H1 (cell line): Measurements from ENCODE around the gene ASTN2. TPM values are rescaled to one million over a fixed set of nuclear protein-coding genes. Genes with fewer than 3 reads are reported as not detected.
A peak's percentile ranks its signal among the peaks of the same experiment; 100 is the strongest.

Experiments used
- CTCF ChIA-PET: fragments of 300-600 bp; sonication (Branson Sonifier 250); formaldehyde crosslinking; loops from one replicate; lab custom pipeline; 2021; ENCODE audit not compliant: partially characterized antibody; lab: Charles Lee
- POLR2A ChIA-PET: fragments of 300-600 bp; sonication (Branson Sonifier 250); formaldehyde crosslinking; loops from one replicate; lab custom pipeline; 2021; ENCODE audit warnings: inconsistent platforms; ENCODE audit not compliant: partially characterized antibody; lab: Charles Lee
- DNase-seq, 2 experiments: peaks; one replicate each; pipeline versions ENCODE4 v3.0.0 to v3.0.0-alpha.2; 2010 to 2022; ENCODE audit warnings: low spot score in 2 of 2, low read depth in 1 of 2, mixed read lengths in 1 of 2
- FAIRE-seq: peaks from 2 replicates; lab custom pipeline; 2011; peaks lifted over from hg19 to GRCh38; lab: Jason Lieb, UNC
- H2AFZ ChIP-seq: 2 replicates; pipeline ENCODE4 v1.8.1; 2012; ENCODE audit warnings: low read length, inconsistent platforms
- H2AK5ac ChIP-seq: 2 replicates; pipeline ENCODE4 v1.6.1; 2013; ENCODE audit warnings: low read depth, low read length
- H2BK120ac ChIP-seq: replicated peaks from 2 replicates; pipeline ENCODE3; 2013; ENCODE audit warnings: low read depth, low read length, inconsistent platforms
- H2BK12ac ChIP-seq: 2 replicates; pipeline ENCODE4 v1.6.1; 2013; ENCODE audit warnings: low read depth, low read length
- H2BK15ac ChIP-seq: 2 replicates; pipeline ENCODE4 v1.6.1; 2013; ENCODE audit warnings: low read length
- H2BK20ac ChIP-seq: 2 replicates; pipeline ENCODE4 v1.6.1; 2013; ENCODE audit warnings: low read length
- H2BK5ac ChIP-seq: 2 replicates; pipeline ENCODE4 v1.6.1; 2013; ENCODE audit warnings: low read depth, low read length
- H3K14ac ChIP-seq: 2 replicates; pipeline ENCODE4 v1.6.1; 2013; ENCODE audit warnings: inconsistent platforms; ENCODE audit not compliant: insufficient read length
- H3K18ac ChIP-seq: 2 replicates; pipeline ENCODE4 v1.6.1; 2013; ENCODE audit warnings: low read length; ENCODE audit errors: extremely low read depth
- H3K23ac ChIP-seq: 2 replicates; pipeline ENCODE4 v1.6.1; 2013; ENCODE audit warnings: inconsistent platforms; ENCODE audit not compliant: insufficient read length
- H3K23me2 ChIP-seq: 2 replicates; pipeline ENCODE4 v1.6.1; 2013; ENCODE audit warnings: low read depth, low read length
- H3K27ac ChIP-seq: 2 replicates; pipeline ENCODE4 v1.6.1; 2011; ENCODE audit warnings: low read depth, low read length, inconsistent platforms
- H3K27me3 ChIP-seq, 4 experiments: replicated peaks in 1 of 4; 1 replicate in 1 of 4; 2 replicates in 3 of 4; pipeline versions ENCODE4 v1.6.1 to v1.8.1; 2011 to 2013; ENCODE audit warnings: low read length in 3 of 4, mild to moderate bottlenecking in 3 of 4, inconsistent platforms in 2 of 4, mixed read lengths in 2 of 4, moderate library complexity in 1 of 4; ENCODE audit not compliant: control insufficient read depth in 3 of 4, insufficient read depth in 3 of 4; ENCODE audit errors: extremely low read depth in 1 of 4
- H3K36me3 ChIP-seq, 4 experiments: 2 replicates each; pipeline versions ENCODE4 v1.6.1 to v1.8.1; 2011 to 2013; ENCODE audit warnings: mild to moderate bottlenecking in 4 of 4, low read length in 3 of 4, moderate library complexity in 2 of 4, control low read depth in 1 of 4, inconsistent platforms in 1 of 4; ENCODE audit not compliant: insufficient read depth in 4 of 4, control insufficient read depth in 2 of 4
- H3K4ac ChIP-seq: replicated peaks from 2 replicates; pipeline ENCODE3; 2013; ENCODE audit warnings: low read length, low read depth, mixed read lengths, inconsistent platforms; ENCODE audit not compliant: insufficient read length
- H3K4me1 ChIP-seq, 4 experiments: replicated peaks in 1 of 4; 1 replicate in 1 of 4; 2 replicates in 3 of 4; pipeline versions ENCODE4 v1.6.1 to v1.8.1; 2011 to 2013; ENCODE audit warnings: low read length in 3 of 4, inconsistent platforms in 2 of 4, mixed read lengths in 1 of 4; ENCODE audit not compliant: insufficient read depth in 4 of 4, control insufficient read depth in 3 of 4
- H3K4me2 ChIP-seq, 2 experiments: 2 replicates each; pipeline versions ENCODE4 v1.6.1 to v1.8.1; 2011 to 2013; ENCODE audit warnings: low read depth in 2 of 2, low read length in 2 of 2, control low read depth in 1 of 2, inconsistent platforms in 1 of 2, mild to moderate bottlenecking in 1 of 2; ENCODE audit not compliant: insufficient read depth in 1 of 2
- H3K4me3 ChIP-seq, 4 experiments: fragments of 200-600, 300-600 bp in 1 of 4; sonication (generic), shearing (Covaris generic), sonication (Bioruptor Twin) in 1 of 4; 2 replicates each; pipeline versions ENCODE4 v1.5.1 to v1.8.1; 2011 to 2016; ENCODE audit warnings: low read length in 4 of 4, low read depth in 3 of 4, control low read depth in 2 of 4, inconsistent platforms in 2 of 4, mild to moderate bottlenecking in 2 of 4, mixed read lengths in 1 of 4, moderate library complexity in 1 of 4; ENCODE audit not compliant: insufficient read depth in 2 of 4; ENCODE audit errors: extremely low read depth in 1 of 4
- H3K56ac ChIP-seq: replicated peaks from 2 replicates; pipeline ENCODE3; 2013; ENCODE audit warnings: low read depth, mild to moderate bottlenecking, mixed read lengths, low read length, inconsistent platforms; ENCODE audit not compliant: insufficient read length
- H3K79me1 ChIP-seq: 2 replicates; pipeline ENCODE4 v1.6.1; 2013; ENCODE audit warnings: low read depth, low read length, control low read depth
- H3K79me2 ChIP-seq, 2 experiments: 2 replicates each; pipeline versions ENCODE4 v1.6.1 to v1.8.1; 2012 to 2013; ENCODE audit warnings: low read length in 2 of 2, mild to moderate bottlenecking in 2 of 2, inconsistent platforms in 1 of 2; ENCODE audit not compliant: insufficient read depth in 2 of 2, control insufficient read depth in 1 of 2
- H3K9ac ChIP-seq, 4 experiments: replicated peaks in 1 of 4; 1 replicate in 1 of 4; 2 replicates in 3 of 4; pipeline versions ENCODE4 v1.6.1 to v1.8.1; 2011 to 2013; ENCODE audit warnings: low read depth in 3 of 4, low read length in 3 of 4, control low read depth in 2 of 4, mild to moderate bottlenecking in 2 of 4, moderate library complexity in 2 of 4, inconsistent platforms in 1 of 4; ENCODE audit errors: extremely low read depth in 1 of 4
- H3K9me3 ChIP-seq, 2 experiments: 2 replicates each; pipeline versions ENCODE4 v1.6.1 to v1.8.1; 2012 to 2013; ENCODE audit warnings: mild to moderate bottlenecking in 2 of 2, moderate library complexity in 2 of 2, control low read depth in 1 of 2, inconsistent platforms in 1 of 2, low read depth in 1 of 2, low read length in 1 of 2, mixed read lengths in 1 of 2; ENCODE audit not compliant: insufficient read depth in 2 of 2
- H4K20me1 ChIP-seq, 2 experiments: replicated peaks in 1 of 2; 2 replicates each; pipeline versions ENCODE3 to v1.8.1; 2011 to 2013; ENCODE audit warnings: inconsistent platforms in 2 of 2, low read length in 2 of 2, mild to moderate bottlenecking in 1 of 2; ENCODE audit not compliant: insufficient read depth in 2 of 2, control insufficient read depth in 1 of 2
- H4K5ac ChIP-seq: 2 replicates; pipeline ENCODE4 v1.6.1; 2013; ENCODE audit warnings: low read length, low read depth, mixed read lengths, inconsistent platforms; ENCODE audit not compliant: insufficient read length
- H4K8ac ChIP-seq: 2 replicates; pipeline ENCODE4 v1.8.0; 2013; ENCODE audit warnings: mild to moderate bottlenecking, moderate library complexity, low read length, inconsistent platforms; ENCODE audit not compliant: insufficient read depth; ENCODE audit errors: extremely low read depth
- H4K91ac ChIP-seq: replicated peaks from 2 replicates; pipeline ENCODE3; 2013; ENCODE audit warnings: low read length, mixed read lengths, inconsistent platforms; ENCODE audit not compliant: insufficient read length
- EZH2 ChIP-seq: fragments of 200-600 bp; sonication (generic); IDR thresholded peaks from 2 replicates; pipeline ENCODE4 v1.7.1; 2012; ENCODE audit warnings: low read depth, mild to moderate bottlenecking, moderate library complexity, low read length, inconsistent platforms; ENCODE audit not compliant: severe bottlenecking
- RFX5 ChIP-seq: IDR thresholded peaks from 2 replicates; pipeline ENCODE4 v1.6.1; 2011; ENCODE audit warnings: low read depth, low read length, improper control_type of control experiment, borderline replicate concordance
- WGBS, 2 experiments: shearing (Covaris generic) in 1 of 2; methylation state at CpG; one replicate each; pipeline versions ENCODE4 v1.1.6 to v1.1.7; 2013 to 2015; ENCODE audit warnings: low lambda C conversion rate in 2 of 2, mixed read lengths in 2 of 2, inconsistent platforms in 1 of 2, low coverage in 1 of 2, missing lambda C conversion rate in 1 of 2; ENCODE audit not compliant: insufficient replicate concordance in 2 of 2, insufficient coverage in 1 of 2, insufficient read length in 1 of 2; ENCODE audit errors: extremely low coverage in 1 of 2, missing lambda C conversion rate in 1 of 2; 5-methylcytosine and 5-hydroxymethylcytosine counted together
- polyA plus RNA-seq, 7 experiments: library from polyadenylated mRNA; depleted of rRNA in 3 of 7; stranded (reverse) in 5 of 7; unstranded in 2 of 7; fragments of >200 nt in 5 of 7; fragments of 200-250 nt in 2 of 7; gene quantifications; 1 replicate in 5 of 7; 2 replicates in 1 of 7; 4 replicates in 1 of 7; pipeline versions ENCODE4 v1.2.1 to v1.2.3, GENCODE V29; 2011 to 2013; ENCODE audit warnings: missing spikeins in 2 of 7, mixed read lengths in 2 of 7
- total RNA-seq: library from RNA; stranded (reverse); fragmentation: NEBNext Ultra II Directional; extraction: Animal tissue kit (Norgen Biotek cat#: 25700); gene quantifications from 2 replicates; pipeline ENCODE4 v1.2.1, GENCODE V29; 2021

The ASTN2 gene
- total and polyA plus RNA-seq, 2 of the 8 experiments (the other 6 are each of a cell fraction or from before 2014, with no cell fraction given) = 8.2 to 13.7 TPM

GRCh38 chr9:117412006-117412715 is 2.7 kb downstream of the ASTN2 start:
- Histone ChIP-seq H4K5ac (no peak overlapping the region), H3K4me1 (peaks cover 10 to 17% (median 15%) of the 10 kb centered on the region in 4 experiments), H4K8ac (no peak overlapping the region), H2AK5ac (no peak overlapping the region), H2BK5ac (no peak overlapping the region), H2BK120ac (no peak overlapping the region), H3K14ac (no peak overlapping the region), H3K56ac (no peak overlapping the region)
- 54% methylated on average over 15 of the region's 17 CpGs; no CpG with 5 or more reads in 1 of the 2 experiments for WGBS, 2 experiments
- TF ChIP-seq RFX5 (no peak), EZH2 (peak; percentile 20)
- TF ChIP-seq, all 59 proteins: peak for 1
- POLR2A ChIA-PET = interaction anchor here (1.1 kb wide), 1 partner anchor 19 kb away, joined by 3 read pairs; no protein-coding TSS in a partner anchor
- H2AFZ ChIP-seq = no peak overlapping the region
- peak in 1 of 2 experiments; percentile 53 for DNase-seq
- no peak overlapping the region for H3K23ac ChIP-seq
- no peak overlapping the region for H3K4ac ChIP-seq
- H3K27me3 ChIP-seq = peaks cover 18 to 44% (median 42%) of the 10 kb centered on the region in 4 experiments
- H2BK15ac ChIP-seq = no peak overlapping the region
- no peaks in the 10 kb centered on the region for H3K9me3 ChIP-seq
- no peak overlapping the region for H4K91ac ChIP-seq
- H3K4me2 ChIP-seq = peak overlapping the region; percentile 99 to 100
- H3K36me3 ChIP-seq = no peaks in the 10 kb centered on the region
- no peak overlapping the region for H2BK12ac ChIP-seq
- peaks cover 5 to 7% of the 10 kb centered on the region in 2 experiments for H4K20me1 ChIP-seq
- peaks cover 17% of the 10 kb centered on the region for H3K23me2 ChIP-seq
- CTCF ChIA-PET = interaction anchor here (0.6 to 16.0 kb wide), 58 partner anchors 8 to 672 kb away, joined by 3 to 165 read pairs (median 4); no protein-coding TSS in a partner anchor
- H3K79me1 ChIP-seq = no peaks in the 10 kb centered on the region
- H3K18ac ChIP-seq = no peak overlapping the region
- no peak overlapping the region for H3K27ac ChIP-seq
- no peaks in the 10 kb centered on the region for H3K79me2 ChIP-seq
- H2BK20ac ChIP-seq = no peak overlapping the region
- peak overlapping the region in 3 of 4 experiments; percentile 7 to 75 (median 61); a peak in 4 of 8 replicates for H3K4me3 ChIP-seq
- no peak overlapping the region for H3K9ac ChIP-seq
- FAIRE-seq = no peak
